ENCODE results near the gene ITM2A. TPM values are rescaled to one million over a fixed set of nuclear protein-coding genes. Genes with fewer than 3 reads are reported as not detected.

The ITM2A gene
- total and polyA plus RNA-seq, 2 donors (not counting 3 experiments of a cell fraction or from before 2014, with no cell fraction given) = 3.9 to 10.2 TPM

DNA sequence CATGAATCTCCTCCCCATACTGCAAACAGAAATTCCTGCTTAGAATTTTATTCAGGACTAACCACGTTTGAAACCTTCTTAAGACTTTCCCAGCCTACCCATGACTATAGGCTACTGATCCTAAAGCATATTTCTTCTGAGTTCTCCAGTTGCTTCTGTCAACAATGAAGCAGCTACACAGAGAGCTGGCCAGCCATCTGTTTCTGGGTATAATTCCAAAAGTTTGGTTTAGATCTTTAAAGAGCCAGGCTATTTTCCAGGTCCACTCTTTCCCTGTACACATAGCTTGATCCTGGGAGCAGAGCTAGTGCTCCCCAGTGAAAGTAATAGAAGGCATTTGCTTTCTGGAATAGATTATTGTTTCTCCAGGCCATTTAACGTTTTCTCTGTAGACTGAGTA lies 4.0 kb upstream of the ITM2A start:
- CTCF ChIA-PET = no interaction called here

More for the DNA sequence above, 4.0 kb upstream of the ITM2A start:
- no peaks in the 10 kb centered on the region for H3K4me1 ChIP-seq (ENCODE audit: control insufficient read depth, extremely low read depth, insufficient read depth, low read length)
- dilution Hi-C loops (cut with MboI; ENCODE audit: extremely low pct_ligation_motif_present, low sequenced_read_pairs) = no loop called here
- no TSS peak for BruUV-seq (replicated peaks)
- no peaks in the 10 kb centered on the region for H3K9me1 ChIP-seq (replicated peaks; ENCODE audit: control insufficient read depth, extremely low read depth, insufficient read depth, low read length)
- H3K4me3 ChIP-seq (replicated peaks in 1 of 3; ENCODE audit: insufficient read depth in 1 of 3, low read depth in 1 of 3, low read length in 3 of 3) = no peak overlapping the region
- no peak overlapping the region for H2AFZ ChIP-seq (ENCODE audit: low read depth, low read length)
- no peak overlapping the region for H3K9ac ChIP-seq (replicated peaks; ENCODE audit: extremely low read depth, insufficient read depth, low read length)
- FAIRE-seq = no peak
- H3K4me2 ChIP-seq (ENCODE audit: insufficient read depth, low read length) = no peak overlapping the region
- POLR2A ChIA-PET = no interaction called here
- H3K27ac ChIP-seq (ENCODE audit: insufficient read depth, low read depth, low read length) = no peak overlapping the region
- H3K27me3 ChIP-seq (ENCODE audit: control insufficient read depth in 2 of 2, insufficient read depth in 2 of 2, low read length in 2 of 2) = no peaks in the 10 kb centered on the region
- no peaks in the 10 kb centered on the region for H4K20me1 ChIP-seq (replicated peaks; ENCODE audit: control insufficient read depth, extremely low read depth, insufficient read depth, low read length)
- intact Hi-C loops (cut with micrococcal nuclease) = no loop called here
- no peak for DNase-seq (ENCODE audit: low read depth, low spot score)
- no peaks in the 10 kb centered on the region for H3K36me3 ChIP-seq (ENCODE audit: control insufficient read depth in 2 of 2, extremely low read depth in 1 of 2, insufficient read depth in 2 of 2, low read length in 2 of 2)
- no peak for TF ChIP-seq EZH2 (IDR thresholded peaks at IDR 0.05; ENCODE audit: borderline replicate concordance, low read depth, low read length, severe bottlenecking)
- no peak for TF ChIP-seq FOS (IDR thresholded peaks at IDR 0.05; ENCODE audit: borderline replicate concordance, insufficient read depth, low read length)
- no peak for TF ChIP-seq GATA2 (IDR thresholded peaks at IDR 0.05; ENCODE audit: insufficient read depth, insufficient read length, low read depth, low read length)
- TF ChIP-seq POLR2A (IDR thresholded peaks at IDR 0.05; ENCODE audit: low read depth, low read length) = no peak
- no peak for TF ChIP-seq JUN (IDR thresholded peaks at IDR 0.05; ENCODE audit: borderline replicate concordance, insufficient read depth, insufficient read length, low read depth)
- TF ChIP-seq POLR2AphosphoS5 (IDR thresholded peaks at IDR 0.05; ENCODE audit: insufficient read depth, low read depth, low read length) = no peak
- TF ChIP-seq MAX (IDR thresholded peaks at IDR 0.05; ENCODE audit: insufficient read depth, insufficient read length) = no peak
- TF ChIP-seq, protein P1, sequence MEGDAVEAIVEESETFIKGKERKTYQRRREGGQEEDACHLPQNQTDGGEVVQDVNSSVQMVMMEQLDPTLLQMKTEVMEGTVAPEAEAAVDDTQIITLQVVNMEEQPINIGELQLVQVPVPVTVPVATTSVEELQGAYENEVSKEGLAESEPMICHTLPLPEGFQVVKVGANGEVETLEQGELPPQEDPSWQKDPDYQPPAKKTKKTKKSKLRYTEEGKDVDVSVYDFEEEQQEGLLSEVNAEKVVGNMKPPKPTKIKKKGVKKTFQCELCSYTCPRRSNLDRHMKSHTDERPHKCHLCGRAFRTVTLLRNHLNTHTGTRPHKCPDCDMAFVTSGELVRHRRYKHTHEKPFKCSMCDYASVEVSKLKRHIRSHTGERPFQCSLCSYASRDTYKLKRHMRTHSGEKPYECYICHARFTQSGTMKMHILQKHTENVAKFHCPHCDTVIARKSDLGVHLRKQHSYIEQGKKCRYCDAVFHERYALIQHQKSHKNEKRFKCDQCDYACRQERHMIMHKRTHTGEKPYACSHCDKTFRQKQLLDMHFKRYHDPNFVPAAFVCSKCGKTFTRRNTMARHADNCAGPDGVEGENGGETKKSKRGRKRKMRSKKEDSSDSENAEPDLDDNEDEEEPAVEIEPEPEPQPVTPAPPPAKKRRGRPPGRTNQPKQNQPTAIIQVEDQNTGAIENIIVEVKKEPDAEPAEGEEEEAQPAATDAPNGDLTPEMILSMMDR (IDR thresholded peaks at IDR 0.05; ENCODE audit: extremely low read depth in 1 of 2, insufficient read depth in 1 of 2, low read depth in 1 of 2, low read length in 2 of 2) = no peak
- TF ChIP-seq MYC (IDR thresholded peaks at IDR 0.05; ENCODE audit: low read depth, low read length) = no peak
- H3K9me3 ChIP-seq (replicated peaks; ENCODE audit: control insufficient read depth, insufficient read depth, low read length) = no peaks in the 10 kb centered on the region
- no peaks in the 10 kb centered on the region for H3K79me2 ChIP-seq (ENCODE audit: control insufficient read depth, insufficient read depth, low read length)
